Esophagus muscularis mucosa (tissue), 4 donors: ENCODE data around the gene ZNF280C. TPM values are rescaled to one million over a fixed set of nuclear protein-coding genes. Genes with fewer than 3 reads are reported as not detected.

ENCODE experiments used
- DNase-seq: peaks from one replicate; pipeline ENCODE4 v3.0.0-alpha.2; 2017; ENCODE audit errors: extremely low spot score
- H3K27ac ChIP-seq, 4 donors: fragments of 200-600 bp; sonication (generic); replicated peaks in 1 of 4; 1 replicate in 3 of 4; 2 replicates in 1 of 4; pipeline ENCODE4 v1.5.1; 2016 to 2019; ENCODE audit warnings: mild to moderate bottlenecking in 1 of 4
- H3K27me3 ChIP-seq, 4 donors: fragments of 200-600 bp; sonication (generic); one replicate each; pipeline versions ENCODE4 v1.5.1 to v1.6.0; 2016 to 2019
- H3K36me3 ChIP-seq, 4 donors: fragments of 200-600 bp; sonication (generic); one replicate each; pipeline ENCODE4 v1.5.1; 2016 to 2019
- H3K4me1 ChIP-seq, 4 donors: fragments of 200-600 bp; sonication (generic); one replicate each; pipeline ENCODE4 v1.5.1; 2016 to 2019
- H3K4me3 ChIP-seq, 4 donors: fragments of 200-600 bp; sonication (generic); 1 replicate in 2 of 4; 2 replicates in 2 of 4; pipeline ENCODE4 v1.5.1; 2016 to 2019; ENCODE audit warnings: mild to moderate bottlenecking in 4 of 4, moderate library complexity in 1 of 4
- H3K9me3 ChIP-seq, 4 donors: fragments of 200-600 bp; sonication (generic); 1 replicate in 3 of 4; 2 replicates in 1 of 4; pipeline ENCODE4 v1.5.1; 2016 to 2019
- CTCF ChIP-seq, 3 experiments: fragments of 200-600 bp in 2 of 3; fragments of 450-650 bp in 1 of 3; sonication (generic) in 2 of 3; IDR thresholded peaks; one replicate each; pipeline ENCODE4 v1.5.1; 2017 to 2019; ENCODE audit warnings: antibody characterized with exemption in 3 of 3, mild to moderate bottlenecking in 2 of 3, moderate library complexity in 1 of 3
- EP300 ChIP-seq: sonication (generic); formaldehyde crosslinking; IDR thresholded peaks from one replicate; pipeline ENCODE4 v1.6.1; 2017; ENCODE audit warnings: antibody characterized with exemption
- POLR2A ChIP-seq: fragments of 450-650 bp; IDR thresholded peaks from one replicate; pipeline ENCODE4 v1.6.1; 2017; ENCODE audit warnings: antibody characterized with exemption, moderate library complexity, mild to moderate bottlenecking, low read depth
- POLR2AphosphoS5 ChIP-seq, 2 donors: sonication (generic); formaldehyde crosslinking; IDR thresholded peaks; one replicate each; pipeline ENCODE4 v1.6.1; 2017; ENCODE audit warnings: antibody characterized with exemption in 2 of 2
- WGBS: methylation state at CpG from one replicate; pipeline ENCODE4 v1.1.5; 2018; 5-methylcytosine and 5-hydroxymethylcytosine counted together
- intact Hi-C: fragments of 100-400 bp; cut with DNase I; formaldehyde crosslinking; loops from one replicate; pipeline ENCODE4 v1.15.1; 2023
- total RNA-seq, 4 donors: library from RNA; depleted of rRNA; stranded (reverse); fragments of >200 nt; gene quantifications; one replicate each; pipeline versions ENCODE4 v1.1.0 to v1.2.1, GENCODE V29; 2016

ZNF280C gene
- total RNA-seq, 4 donors from 2014 or later, result 2.5 to 4.1 (median 3.4) TPM

GRCh38 chrX:130295519-130296296 is 27.0 kb upstream of the ZNF280C start:
- no peaks in the 10 kb centered on the region for H3K27me3 ChIP-seq
- H3K9me3 ChIP-seq, result no peaks in the 10 kb centered on the region
- DNase-seq, result no peak
- intact Hi-C loops, result no loop called here
- H3K27ac ChIP-seq, result no peak overlapping the region
- H3K4me3 ChIP-seq, result no peak overlapping the region
- peaks cover 0 to 16% (median 2%) of the 10 kb centered on the region in 4 donors for H3K4me1 ChIP-seq
- WGBS, result 66% methylated on average over 5 of the region's 5 CpGs
- H3K36me3 ChIP-seq, result no peaks in the 10 kb centered on the region
- TF ChIP-seq POLR2A (no peak), EP300 (no peak), POLR2AphosphoS5 (IDR thresholded peaks at IDR 0.05) (no peak), CTCF (IDR thresholded peaks at IDR 0.05) (no peak)

GRCh38 chrX:130287071-130287770 is 18.5 kb upstream of the ZNF280C start:
- Histone ChIP-seq H3K9me3 (no peaks in the 10 kb centered on the region), H3K4me3 (no peak overlapping the region), H3K36me3 (no peaks in the 10 kb centered on the region), H3K4me1 (no peaks in the 10 kb centered on the region), H3K27ac (no peak overlapping the region), H3K27me3 (no peaks in the 10 kb centered on the region)
- 78% methylated on average over 11 of the region's 11 CpGs for WGBS
- intact Hi-C loops, result no loop called here
- DNase-seq, result no peak
- TF ChIP-seq CTCF (IDR thresholded peaks at IDR 0.05) (no peak), POLR2A (no peak), EP300 (no peak), POLR2AphosphoS5 (IDR thresholded peaks at IDR 0.05) (no peak)

GRCh38 chrX:130285710-130286109 is 17.0 kb upstream of the ZNF280C start:
- 69% methylated on average over 2 of the region's 2 CpGs for WGBS
- H3K27ac ChIP-seq, result no peak overlapping the region
- TF ChIP-seq POLR2A (no peak), POLR2AphosphoS5 (IDR thresholded peaks at IDR 0.05) (no peak), EP300 (no peak), CTCF (IDR thresholded peaks at IDR 0.05) (no peak)
- no peak overlapping the region for H3K4me3 ChIP-seq
- no peaks in the 10 kb centered on the region for H3K27me3 ChIP-seq
- no peaks in the 10 kb centered on the region for H3K36me3 ChIP-seq
- intact Hi-C loops, result no loop called here
- no peak for DNase-seq
- H3K9me3 ChIP-seq, result no peaks in the 10 kb centered on the region
- no peaks in the 10 kb centered on the region for H3K4me1 ChIP-seq

GRCh38 chrX:130285069-130285620 is 16.4 kb upstream of the ZNF280C start:
- H3K4me1 ChIP-seq, result no peaks in the 10 kb centered on the region
- H3K27ac ChIP-seq, result no peak overlapping the region
- WGBS, result 84% methylated on average over 3 of the region's 3 CpGs
- H3K9me3 ChIP-seq, result no peaks in the 10 kb centered on the region
- intact Hi-C loops, result no loop called here
- no peak for TF ChIP-seq POLR2AphosphoS5 (IDR thresholded peaks at IDR 0.05)
- no peak for TF ChIP-seq EP300
- TF ChIP-seq CTCF (IDR thresholded peaks at IDR 0.05), result no peak
- no peak for TF ChIP-seq POLR2A
- no peak overlapping the region for H3K4me3 ChIP-seq
- DNase-seq, result no peak
- H3K36me3 ChIP-seq, result no peaks in the 10 kb centered on the region
- H3K27me3 ChIP-seq, result no peaks in the 10 kb centered on the region
